Smooth muscle cell (in vitro differentiated cells): ENCODE results near the gene CRYAB. TPM values are rescaled to one million over a fixed set of nuclear protein-coding genes. Genes with fewer than 3 reads are reported as not detected.

Source experiments
- DNase-seq: peaks from one replicate; lab custom pipeline; 2025; ENCODE audit not compliant: unreplicated experiment; lab: John Stamatoyannopoulos, UW
- H2AFZ ChIP-seq: fragments of 200-600 bp; sonication (generic); 2 replicates; pipeline ENCODE4 v1.6.0; 2016; ENCODE audit warnings: antibody characterized with exemption, low read depth, mild to moderate bottlenecking
- H3F3A ChIP-seq: fragments of 200-600 bp; sonication (generic); 2 replicates; pipeline ENCODE4 v1.6.0; 2017; ENCODE audit warnings: antibody characterized with exemption, low read depth
- H3K27ac ChIP-seq: fragments of 200-600 bp; sonication (generic); 2 replicates; pipeline ENCODE4 v1.5.1; 2016; ENCODE audit warnings: low read depth, mild to moderate bottlenecking
- H3K27me3 ChIP-seq: fragments of 200-600 bp; sonication (generic); 2 replicates; pipeline ENCODE4 v1.6.1; 2016; ENCODE audit warnings: low read depth, mild to moderate bottlenecking
- H3K36me3 ChIP-seq: fragments of 200-600 bp; sonication (generic); 2 replicates; pipeline ENCODE4 v1.5.1; 2016; ENCODE audit warnings: low read depth
- H3K4me1 ChIP-seq: fragments of 200-600 bp; sonication (generic); 2 replicates; pipeline ENCODE4 v1.5.1; 2016; ENCODE audit warnings: low read depth
- H3K4me2 ChIP-seq: fragments of 200-600 bp; sonication (generic); 2 replicates; pipeline ENCODE4 v1.6.0; 2016; ENCODE audit warnings: mild to moderate bottlenecking
- H3K4me3 ChIP-seq: fragments of 200-600 bp; sonication (generic); 2 replicates; pipeline ENCODE4 v1.5.1; 2016; ENCODE audit warnings: mild to moderate bottlenecking
- H3K79me2 ChIP-seq: fragments of 200-600 bp; sonication (generic); 2 replicates; pipeline ENCODE4 v1.6.0; 2016; ENCODE audit warnings: low read depth, mild to moderate bottlenecking
- H3K9ac ChIP-seq: fragments of 200-600 bp; sonication (generic); 2 replicates; pipeline ENCODE4 v1.6.0; 2016; ENCODE audit warnings: low read depth
- H3K9me3 ChIP-seq: fragments of 200-600 bp; sonication (generic); replicated peaks from 2 replicates; pipeline ENCODE4 v1.5.1; 2016; ENCODE audit warnings: low read depth
- H4K20me1 ChIP-seq: fragments of 200-600 bp; sonication (generic); 2 replicates; pipeline ENCODE4 v1.6.0; 2016; ENCODE audit warnings: low read depth
- CTCF ChIP-seq: fragments of 200-600 bp; sonication (generic); IDR thresholded peaks from 2 replicates; pipeline ENCODE4 v1.5.1; 2017; ENCODE audit warnings: borderline replicate concordance, mild to moderate bottlenecking, antibody characterized with exemption; ENCODE audit not compliant: insufficient read depth, poor library complexity, severe bottlenecking
- WGBS: methylation state at CpG from one replicate; pipeline ENCODE4 v1.1.7; 2016; ENCODE audit warnings: low lambda C conversion rate; 5-methylcytosine and 5-hydroxymethylcytosine counted together
- polyA plus RNA-seq: library from polyadenylated mRNA; unstranded; fragments of >200 nt; fragmentation: Nextera tagmentation; extraction: Ambion mirVana; gene quantifications from 2 replicates; pipeline ENCODE4 v1.2.1, GENCODE V29; 2016
- total RNA-seq: library from RNA; depleted of rRNA; stranded (reverse); fragments of >200 nt; gene quantifications from 2 replicates; pipeline ENCODE4 v1.2.3, GENCODE V29; 2014

CRYAB gene
- total and polyA plus RNA-seq, 2 experiments from 2014 or later = 47.4 to 97.4 TPM

- H3K9me3 ChIP-seq = no peaks in the 10 kb centered on the region
- H3K9ac ChIP-seq = peak overlapping the region; percentile 89
- DNase-seq = no peak
- H3K4me2 ChIP-seq = peak overlapping the region; percentile 90
- no peaks in the 10 kb centered on the region for H4K20me1 ChIP-seq
- H2AFZ ChIP-seq = peak overlapping the region; percentile 1
- 16% methylated on average over 7 of the region's 7 CpGs for WGBS
- TF ChIP-seq CTCF = no peak
- H3K27ac ChIP-seq = peak overlapping the region; percentile 97
- H3K27me3 ChIP-seq = no peaks in the 10 kb centered on the region
- H3K79me2 ChIP-seq = peaks cover 26% of the 10 kb centered on the region
- H3K4me3 ChIP-seq = peak overlapping the region; percentile 66
- peaks cover 51% of the 10 kb centered on the region for H3F3A ChIP-seq
- no peaks in the 10 kb centered on the region for H3K36me3 ChIP-seq
- H3K4me1 ChIP-seq = peaks cover 41% of the 10 kb centered on the region
These were observed 27.2 kb upstream of the CRYAB start for GRCh38 chr11:111938687-111939160.

- 77% methylated on average over 7 of the region's 7 CpGs for WGBS
- Histone ChIP-seq H3K27ac (peak overlapping the region; percentile 97), H4K20me1 (no peaks in the 10 kb centered on the region), H3K4me3 (peak overlapping the region; percentile 66), H3K9ac (peak overlapping the region; percentile 89), H3K4me2 (peak overlapping the region; percentile 90), H3K36me3 (no peaks in the 10 kb centered on the region), H3K79me2 (peaks cover 25% of the 10 kb centered on the region), H3K9me3 (no peaks in the 10 kb centered on the region), H3K4me1 (peaks cover 39% of the 10 kb centered on the region), H3K27me3 (no peaks in the 10 kb centered on the region), H2AFZ (peak overlapping the region; percentile 28), H3F3A (peaks cover 51% of the 10 kb centered on the region)
- no peak for DNase-seq
- no peak for TF ChIP-seq CTCF
These were observed 26.3 kb upstream of the CRYAB start for GRCh38 chr11:111937844-111938243.

- peaks cover 55% of the 10 kb centered on the region for H3F3A ChIP-seq
- peak overlapping the region; percentile 66 for H3K4me3 ChIP-seq
- peaks cover 39% of the 10 kb centered on the region for H3K4me1 ChIP-seq
- 5% methylated on average over 8 of the region's 9 CpGs for WGBS
- H2AFZ ChIP-seq = peak overlapping the region; percentile 28
- H3K27ac ChIP-seq = peak overlapping the region; percentile 97
- no peaks in the 10 kb centered on the region for H3K9me3 ChIP-seq
- H4K20me1 ChIP-seq = no peaks in the 10 kb centered on the region
- no peak for DNase-seq
- no peaks in the 10 kb centered on the region for H3K27me3 ChIP-seq
- H3K79me2 ChIP-seq = peaks cover 20% of the 10 kb centered on the region
- H3K9ac ChIP-seq = peak overlapping the region; percentile 89
- peak overlapping the region; percentile 90 for H3K4me2 ChIP-seq
- no peaks in the 10 kb centered on the region for H3K36me3 ChIP-seq
- no peak for TF ChIP-seq CTCF
These were observed 25.8 kb upstream of the CRYAB start for GRCh38 chr11:111937461-111937769.

GRCh38 chr11:111936040-111936540 lies 24.5 kb upstream of the CRYAB start:
- peaks cover 39% of the 10 kb centered on the region for H3K4me1 ChIP-seq
- H2AFZ ChIP-seq = peak overlapping the region; percentile 20
- WGBS = 32% methylated on average over 3 of the region's 3 CpGs
- no peaks in the 10 kb centered on the region for H4K20me1 ChIP-seq
- DNase-seq = no peak
- peaks cover 55% of the 10 kb centered on the region for H3F3A ChIP-seq
- H3K79me2 ChIP-seq = peaks cover 9% of the 10 kb centered on the region
- no peaks in the 10 kb centered on the region for H3K9me3 ChIP-seq
- TF ChIP-seq CTCF = no peak
- peak overlapping the region; percentile 97 for H3K27ac ChIP-seq
- H3K4me3 ChIP-seq = peak overlapping the region; percentile 66
- H3K9ac ChIP-seq = peak overlapping the region; percentile 89
- H3K27me3 ChIP-seq = no peaks in the 10 kb centered on the region
- peak overlapping the region; percentile 90 for H3K4me2 ChIP-seq
- H3K36me3 ChIP-seq = no peaks in the 10 kb centered on the region
